HepG2 (cell line): ENCODE data around the gene SNAPIN. TPM values are rescaled to one million over a fixed set of nuclear protein-coding genes. Genes with fewer than 3 reads are reported as not detected.

Source experiments
- ATF1 ChIP-seq: IDR thresholded peaks from 2 replicates; pipeline ENCODE4 v1.6.1; 2016; ENCODE audit warnings: mild to moderate bottlenecking, control low read depth
- BHLHE40 ChIP-seq: IDR thresholded peaks from 2 replicates; pipeline ENCODE4 v1.6.1; 2011; ENCODE audit warnings: low read length, improper control_type of control experiment
- CEBPB ChIP-seq: IDR thresholded peaks from 2 replicates; pipeline ENCODE4 v1.6.1; 2011; ENCODE audit warnings: low read depth, low read length, improper control_type of control experiment, borderline replicate concordance
- CHD2 ChIP-seq: IDR thresholded peaks from 2 replicates; pipeline ENCODE4 v1.6.1; 2011; ENCODE audit warnings: low read depth, low read length, improper control_type of control experiment
- HDAC1 ChIP-seq: sonication (generic); formaldehyde crosslinking; IDR thresholded peaks from 2 replicates; pipeline ENCODE4 v1.5.1; 2020; ENCODE audit warnings: mild to moderate bottlenecking, missing genetic modification reagents
- KAT8 ChIP-seq: IDR thresholded peaks from 2 replicates; pipeline ENCODE4 v1.6.1; 2016; ENCODE audit warnings: missing genetic modification reagents, missing compliant biosample characterization
- NFIB ChIP-seq: sonication (generic); formaldehyde crosslinking; IDR thresholded peaks from 2 replicates; pipeline ENCODE4 v1.9.0; 2021; ENCODE audit warnings: missing genetic modification reagents, mild to moderate bottlenecking, borderline replicate concordance
- RERE ChIP-seq: IDR thresholded peaks from 2 replicates; pipeline ENCODE4 v1.6.1; 2016; ENCODE audit warnings: low read depth, missing genetic modification reagents, missing compliant biosample characterization
- SMAD9 ChIP-seq: sonication (generic); formaldehyde crosslinking; IDR thresholded peaks from 2 replicates; pipeline ENCODE4 v1.5.1; 2020; ENCODE audit warnings: mild to moderate bottlenecking, missing genetic modification reagents
- ZBTB49 ChIP-seq: sonication (generic); formaldehyde crosslinking; IDR thresholded peaks from 2 replicates; pipeline ENCODE4 v1.4.0; 2020; ENCODE audit warnings: missing genetic modification reagents, borderline replicate concordance
- ZNF224 ChIP-seq: sonication (generic); formaldehyde crosslinking; IDR thresholded peaks from 2 replicates; pipeline ENCODE4 v1.5.0; 2020; ENCODE audit warnings: mild to moderate bottlenecking, missing genetic modification reagents
- ZNF33A ChIP-seq: sonication (generic); formaldehyde crosslinking; IDR thresholded peaks from 2 replicates; pipeline ENCODE4 v1.5.1; 2020; ENCODE audit warnings: missing genetic modification reagents, mild to moderate bottlenecking, moderate library complexity, borderline replicate concordance
- ZNF362 ChIP-seq: sonication (generic); formaldehyde crosslinking; IDR thresholded peaks from 2 replicates; pipeline ENCODE4 v1.4.0; 2020; ENCODE audit warnings: missing genetic modification reagents, mild to moderate bottlenecking, borderline replicate concordance
- ZNF446 ChIP-seq: sonication (generic); formaldehyde crosslinking; IDR thresholded peaks from 2 replicates; pipeline ENCODE4 v1.5.0; 2020; ENCODE audit warnings: mild to moderate bottlenecking, missing genetic modification reagents
- ZNF562 ChIP-seq: sonication (generic); formaldehyde crosslinking; IDR thresholded peaks from 2 replicates; pipeline ENCODE4 v1.8.0; 2022; ENCODE audit warnings: missing genetic modification reagents, borderline replicate concordance
- ZNF567 ChIP-seq: sonication (generic); formaldehyde crosslinking; IDR thresholded peaks from 2 replicates; pipeline ENCODE4 v1.8.1; 2023; ENCODE audit warnings: mild to moderate bottlenecking, missing genetic modification reagents, borderline replicate concordance
- ZNF605 ChIP-seq: sonication (generic); formaldehyde crosslinking; IDR thresholded peaks from 2 replicates; pipeline ENCODE4 v1.8.0; 2022; ENCODE audit warnings: mild to moderate bottlenecking, missing genetic modification reagents
- ZNF616 ChIP-seq: sonication (generic); formaldehyde crosslinking; IDR thresholded peaks from 2 replicates; pipeline ENCODE4 v1.5.0; 2020; ENCODE audit warnings: low read depth, mild to moderate bottlenecking, missing genetic modification reagents
- ZNF672 ChIP-seq: sonication (generic); formaldehyde crosslinking; IDR thresholded peaks from 2 replicates; pipeline ENCODE4 v1.8.1; 2022; ENCODE audit warnings: missing genetic modification reagents
- ZNF720 ChIP-seq: sonication (generic); formaldehyde crosslinking; IDR thresholded peaks from 2 replicates; pipeline ENCODE4 v1.4.0; 2020; ENCODE audit warnings: missing genetic modification reagents
- polyA plus RNA-seq, 8 experiments: library from polyadenylated mRNA; depleted of rRNA in 3 of 8; stranded (reverse) in 7 of 8; unstranded in 1 of 8; fragments of >200 nt; fragmentation: Illumina TruSeq in 4 of 8; extraction: Trizol in 4 of 8; gene quantifications; 2 replicates each; pipeline versions ENCODE4 v1.2.1 to v1.2.3, GENCODE V29; 2011 to 2016; ENCODE audit warnings: low read depth in 4 of 8, missing spikeins in 1 of 8, mixed read lengths in 1 of 8; ENCODE audit not compliant: insufficient read depth in 1 of 8
- total RNA-seq, 5 experiments: library from RNA; depleted of rRNA; stranded (reverse); fragments of >200 nt; fragmentation: Illumina TruSeq; extraction: Trizol; gene quantifications; 2 replicates each; pipeline ENCODE4 v1.2.3, GENCODE V29; 2016; ENCODE audit warnings: low read depth in 1 of 5

The SNAPIN gene
- total and polyA plus RNA-seq, 2 of the 13 experiments (the other 11 are each of a cell fraction or from before 2014, with no cell fraction given) = 23.9 to 25.7 TPM

GRCh38 chr1:153658400-153659174 is at the start of gene SNAPIN (continued):
- no peak for TF ChIP-seq ZBTB49 (CRISPR knock-in tag)
- TF ChIP-seq ZNF446 = no peak
- TF ChIP-seq ZNF720 = no peak
- peak; percentile 84 for TF ChIP-seq KAT8 (CRISPR knock-in tag)
- no peak for TF ChIP-seq ZNF672 (CRISPR knock-in tag)
- TF ChIP-seq ATF1 (CRISPR knock-in tag) = no peak
- TF ChIP-seq ZNF562 = no peak
- TF ChIP-seq SMAD9 (CRISPR knock-in tag) = no peak
- no peak for TF ChIP-seq CHD2
- TF ChIP-seq RERE (CRISPR knock-in tag) = no peak
- peak; percentile 84; the same call in 1 of the 2 replicates for TF ChIP-seq ZNF224 (CRISPR knock-in tag)
- 0 out of 2 replicates have a peak, but pooled peaks have one; percentile 26 for TF ChIP-seq ZNF616 (CRISPR knock-in tag)
- no peak for TF ChIP-seq ZNF567 (CRISPR knock-in tag)
- peak; percentile 60 for TF ChIP-seq HDAC1 (CRISPR knock-in tag)
- TF ChIP-seq CEBPB = no peak
- TF ChIP-seq NFIB (CRISPR knock-in tag) = no peak
- TF ChIP-seq ZNF33A (CRISPR knock-in tag) = 0 out of 2 replicates have a peak, but pooled peaks have one; percentile 25
- TF ChIP-seq ZNF362 (CRISPR knock-in tag) = no peak
- no peak for TF ChIP-seq BHLHE40
- TF ChIP-seq ZNF605 = no peak
